Lower leg skin (tissue), 3 donors: ENCODE results near the gene OR13C5.
"Not testable (repeated sequence)": the region's sequence is repeated elsewhere in the genome, so short reads cannot be mapped to it uniquely, and the experiment has no call there.

Source experiments
- POLR2A ChIP-seq, 2 donors: fragments of 450-650 bp; IDR thresholded peaks; one replicate each; pipeline ENCODE4 v1.6.1; 2016 to 2017; ENCODE audit warnings: antibody characterized with exemption in 2 of 2, mild to moderate bottlenecking in 1 of 2, moderate library complexity in 1 of 2
- TF ChIP-seq, protein P1 (sequence below), 3 donors: fragments of 450-650 bp; IDR thresholded peaks; one replicate each; pipeline ENCODE4 v1.5.1; 2016; ENCODE audit warnings: antibody characterized with exemption in 3 of 3, mild to moderate bottlenecking in 3 of 3, moderate library complexity in 2 of 3

GRCh38 chr9:104599313-104599712, at the start of gene OR13C5:
- TF ChIP-seq, protein P1, sequence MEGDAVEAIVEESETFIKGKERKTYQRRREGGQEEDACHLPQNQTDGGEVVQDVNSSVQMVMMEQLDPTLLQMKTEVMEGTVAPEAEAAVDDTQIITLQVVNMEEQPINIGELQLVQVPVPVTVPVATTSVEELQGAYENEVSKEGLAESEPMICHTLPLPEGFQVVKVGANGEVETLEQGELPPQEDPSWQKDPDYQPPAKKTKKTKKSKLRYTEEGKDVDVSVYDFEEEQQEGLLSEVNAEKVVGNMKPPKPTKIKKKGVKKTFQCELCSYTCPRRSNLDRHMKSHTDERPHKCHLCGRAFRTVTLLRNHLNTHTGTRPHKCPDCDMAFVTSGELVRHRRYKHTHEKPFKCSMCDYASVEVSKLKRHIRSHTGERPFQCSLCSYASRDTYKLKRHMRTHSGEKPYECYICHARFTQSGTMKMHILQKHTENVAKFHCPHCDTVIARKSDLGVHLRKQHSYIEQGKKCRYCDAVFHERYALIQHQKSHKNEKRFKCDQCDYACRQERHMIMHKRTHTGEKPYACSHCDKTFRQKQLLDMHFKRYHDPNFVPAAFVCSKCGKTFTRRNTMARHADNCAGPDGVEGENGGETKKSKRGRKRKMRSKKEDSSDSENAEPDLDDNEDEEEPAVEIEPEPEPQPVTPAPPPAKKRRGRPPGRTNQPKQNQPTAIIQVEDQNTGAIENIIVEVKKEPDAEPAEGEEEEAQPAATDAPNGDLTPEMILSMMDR (IDR thresholded peaks at IDR 0.05) = not testable (repeated sequence)
- TF ChIP-seq POLR2A (IDR thresholded peaks at IDR 0.05) = not testable (repeated sequence)
